Suppressor macrophage treated with lipopolysaccharide for 4 hours (primary cell): ENCODE measurements around the gene P2RY10.
"Not testable (repeated sequence)": the region's sequence is repeated elsewhere in the genome, so short reads cannot be mapped to it uniquely, and the experiment has no call there.

Experiments
- DNase-seq: peaks from one replicate; pipeline ENCODE4 v3.0.0-alpha.2; 2020

The P2RY10 gene

GRCh38 chrX:78945186-78945912 lies at the start of gene P2RY10:
P2RY10 (plus strand) TSS chrX:78945391; CDS start chrX:78960521, 15,130 bp downstream.
- no peak for DNase-seq

GRCh38 chrX:78922754-78923153 lies 22.4 kb upstream of the P2RY10 start:
- DNase-seq: no peak

GRCh38 chrX:78923198-78924015 lies 21.8 kb upstream of the P2RY10 start:
- DNase-seq: peak; percentile 45

- DNase-seq: no peak
These were observed 13.4 kb upstream of the P2RY10 start for GRCh38 chrX:78931814-78932213.

- DNase-seq: no peak
These were observed 10.3 kb upstream of the P2RY10 start for GRCh38 chrX:78934866-78935265.

- DNase-seq: no peak
These were observed 840 bp upstream of the P2RY10 start for GRCh38 chrX:78944351-78944750.

- DNase-seq: no peak
These were observed 1.2 kb downstream of the P2RY10 start for GRCh38 chrX:78946178-78946931.

GRCh38 chrX:78950009-78950835 lies 5.0 kb downstream of the P2RY10 start:
- DNase-seq: no peak

- peak; percentile 37 for DNase-seq
These were observed 12.0 kb downstream of the P2RY10 start for GRCh38 chrX:78957049-78957767.

GRCh38 chrX:78957768-78958130 lies 12.6 kb downstream of the P2RY10 start:
- no peak for DNase-seq

- no peak for DNase-seq
These were observed 13.4 kb downstream of the P2RY10 start for GRCh38 chrX:78958419-78959116.

- DNase-seq: no peak
These were observed 15.7 kb downstream of the P2RY10 start for GRCh38 chrX:78960888-78961287.

GRCh38 chrX:78964598-78964997 lies 19.4 kb downstream of the P2RY10 start:
- no peak for DNase-seq

GRCh38 chrX:78979789-78980464 lies 34.7 kb downstream of the P2RY10 start:
- DNase-seq: peak; percentile 19

- no peak for DNase-seq
These were observed 44.2 kb downstream of the P2RY10 start for GRCh38 chrX:78989349-78989748.

GRCh38 chrX:78997870-78998558 lies 52.8 kb downstream of the P2RY10 start:
- no peak for DNase-seq

- DNase-seq: not testable (repeated sequence)
These were observed 62.3 kb downstream of the P2RY10 start for GRCh38 chrX:79007540-79007939.
